Neural progenitor cell (in vitro differentiated cells): ENCODE results near the gene UCP3.

Source experiments
- CTCF ChIP-seq: fragments of 200-600 bp; sonication (generic); IDR thresholded peaks from 2 replicates; pipeline ENCODE4 v1.5.1; 2017; ENCODE audit warnings: antibody characterized with exemption, mild to moderate bottlenecking
- EZH2 ChIP-seq: fragments of 200-600 bp; sonication (generic); IDR thresholded peaks from 2 replicates; pipeline ENCODE4 v1.6.1; 2017; ENCODE audit warnings: antibody characterized with exemption, mild to moderate bottlenecking, moderate library complexity
- EZH2phosphoT487 ChIP-seq: fragments of 200-600 bp; sonication (generic); IDR thresholded peaks from 2 replicates; pipeline ENCODE4 v1.6.1; 2017; ENCODE audit warnings: antibody characterized with exemption

- TF ChIP-seq CTCF: no peak
- TF ChIP-seq EZH2: no peak
- TF ChIP-seq EZH2phosphoT487: no peak
These were observed 51.1 kb downstream of the UCP3 start for GRCh38 chr11:73957654-73958361.
